SK-N-SH (cell line): ENCODE data around the gene SYNC. TPM values are rescaled to one million over a fixed set of nuclear protein-coding genes. Genes with fewer than 3 reads are reported as not detected.
"Not testable (repeated sequence)": the region's sequence is repeated elsewhere in the genome, so short reads cannot be mapped to it uniquely, and the experiment has no call there.

Experiments
- CTCF ChIA-PET: fragments of 300-600, 350-600 bp; formaldehyde crosslinking; extraction: SDS; loops from one replicate; lab custom pipeline; 2021; lab: Yijun Ruan, JAX
- POLR2A ChIA-PET: fragments of 350-600 bp; sonication (Branson Sonifier 250); formaldehyde crosslinking; extraction: SDS; loops from one replicate; lab custom pipeline; 2020; ENCODE audit warnings: antibody characterized with exemption, inconsistent platforms; lab: Yijun Ruan, JAX
- DNase-seq: peaks from one replicate; pipeline ENCODE4 v3.0.0; 2012
- H2AFZ ChIP-seq: fragments of 200-600 bp; sonication (generic); 2 replicates; pipeline ENCODE4 v1.8.1; 2016; ENCODE audit warnings: antibody characterized with exemption, mild to moderate bottlenecking, low read depth
- H3F3A ChIP-seq: fragments of 200-600 bp; sonication (generic); replicated peaks from 2 replicates; pipeline ENCODE3; 2016; ENCODE audit warnings: antibody characterized with exemption, mild to moderate bottlenecking; ENCODE audit not compliant: insufficient read depth
- H3K27ac ChIP-seq, 2 experiments: fragments of 200-500 bp in 1 of 2; fragments of 200-600 bp in 1 of 2; sonication (Bioruptor generic) in 1 of 2; sonication (generic), shearing (Covaris generic) in 1 of 2; 2 replicates each; pipeline versions ENCODE4 v1.5.1 to v1.6.1; 2014 to 2016; ENCODE audit warnings: low read depth in 2 of 2, inconsistent platforms in 1 of 2, low read length in 1 of 2, mild to moderate bottlenecking in 1 of 2, mixed read lengths in 1 of 2
- H3K27me3 ChIP-seq: fragments of 200-600 bp; sonication (generic), shearing (Covaris generic); 2 replicates; pipeline ENCODE4 v1.6.1; 2016; ENCODE audit warnings: mixed run types; ENCODE audit not compliant: insufficient read depth
- H3K36me3 ChIP-seq, 2 experiments: fragments of 200-500 bp in 1 of 2; fragments of 200-600 bp in 1 of 2; sonication (Bioruptor generic) in 1 of 2; sonication (generic) in 1 of 2; replicated peaks in 1 of 2; 2 replicates each; pipeline versions ENCODE3 to v1.5.1; 2014 to 2016; ENCODE audit warnings: low read length in 1 of 2, mild to moderate bottlenecking in 1 of 2; ENCODE audit not compliant: insufficient read depth in 2 of 2, control insufficient read depth in 1 of 2
- H3K4me1 ChIP-seq, 2 experiments: fragments of 200-500 bp in 1 of 2; fragments of 200-600 bp in 1 of 2; sonication (Bioruptor generic) in 1 of 2; sonication (generic), shearing (Covaris generic) in 1 of 2; 2 replicates each; pipeline versions ENCODE4 v1.5.1 to v1.6.1; 2014 to 2016; ENCODE audit warnings: low read depth in 1 of 2, low read length in 1 of 2, mixed run types in 1 of 2; ENCODE audit not compliant: insufficient read depth in 2 of 2, control insufficient read depth in 1 of 2
- H3K4me2 ChIP-seq: fragments of 200-600 bp; sonication (generic), shearing (Covaris generic); 2 replicates; pipeline ENCODE4 v1.6.1; 2017; ENCODE audit warnings: mixed run types
- H3K4me3 ChIP-seq, 2 experiments: fragments of 200-500 bp in 1 of 2; fragments of 200-600 bp in 1 of 2; sonication (Bioruptor generic) in 1 of 2; sonication (generic), shearing (Covaris generic) in 1 of 2; 2 replicates each; pipeline versions ENCODE4 v1.5.1 to v1.8.1; 2014 to 2016; ENCODE audit warnings: low read depth in 2 of 2, inconsistent platforms in 1 of 2, low read length in 1 of 2, mild to moderate bottlenecking in 1 of 2, mixed read lengths in 1 of 2, moderate library complexity in 1 of 2
- H3K79me2 ChIP-seq: fragments of 200-600 bp; sonication (generic); 2 replicates; pipeline ENCODE4 v1.8.1; 2017; ENCODE audit warnings: mild to moderate bottlenecking; ENCODE audit not compliant: insufficient read depth
- H3K9ac ChIP-seq: fragments of 200-600 bp; sonication (generic); 2 replicates; pipeline ENCODE4 v1.6.1; 2017; ENCODE audit warnings: mixed run types
- H3K9me2 ChIP-seq: fragments of 200-600 bp; sonication (generic); 2 replicates; pipeline ENCODE4 v1.6.1; 2017; ENCODE audit warnings: mixed run types
- H3K9me3 ChIP-seq: fragments of 200-600 bp; sonication (generic); 2 replicates; pipeline ENCODE4 v1.6.1; 2017; ENCODE audit warnings: mixed run types, mild to moderate bottlenecking, moderate library complexity
- H4K20me1 ChIP-seq: fragments of 200-600 bp; sonication (generic); 2 replicates; pipeline ENCODE4 v1.6.1; 2017; ENCODE audit warnings: mild to moderate bottlenecking, mixed run types; ENCODE audit not compliant: insufficient read depth
- EZH2phosphoT487 ChIP-seq: fragments of 200-600 bp; sonication (generic); IDR thresholded peaks from 2 replicates; pipeline ENCODE4 v1.6.1; 2017; ENCODE audit warnings: low read depth, mixed run types, mild to moderate bottlenecking, antibody characterized with exemption, moderate library complexity, borderline replicate concordance
- FOXJ3 ChIP-seq: sonication (generic); formaldehyde crosslinking; IDR thresholded peaks from 2 replicates; pipeline ENCODE4 v1.5.1; 2020; ENCODE audit warnings: mild to moderate bottlenecking, missing genetic modification reagents
- GATA2 ChIP-seq: sonication (generic); formaldehyde crosslinking; IDR thresholded peaks from 2 replicates; pipeline ENCODE4 v1.5.0; 2020; ENCODE audit warnings: mild to moderate bottlenecking, missing genetic modification reagents
- JUND ChIP-seq: IDR thresholded peaks from 2 replicates; pipeline ENCODE4 v1.4.0; 2012
- NFIC ChIP-seq: IDR thresholded peaks from 2 replicates; pipeline ENCODE4 v1.4.0; 2012; ENCODE audit warnings: borderline replicate concordance
- NRF1 ChIP-seq: IDR thresholded peaks from 2 replicates; pipeline ENCODE4 v1.6.1; 2012; ENCODE audit warnings: low read depth, mild to moderate bottlenecking, low read length
- POLR2AphosphoS5 ChIP-seq: IDR thresholded peaks from 2 replicates; pipeline ENCODE4 v1.6.1; 2012; ENCODE audit warnings: low read depth, low read length
- RAD21 ChIP-seq: IDR thresholded peaks from 2 replicates; pipeline ENCODE4 v1.6.1; 2012; ENCODE audit warnings: mild to moderate bottlenecking, low read length
- RCOR1 ChIP-seq: fragments of 150-350 bp; IDR thresholded peaks from 2 replicates; pipeline ENCODE4 v1.6.1; 2017; ENCODE audit warnings: antibody characterized with exemption, low read length
- SMC3 ChIP-seq: IDR thresholded peaks from 2 replicates; pipeline ENCODE4 v1.6.1; 2012; ENCODE audit warnings: low read depth, low read length, improper control_type of control experiment
- TAF1 ChIP-seq: IDR thresholded peaks from 2 replicates; pipeline ENCODE4 v1.6.1; 2012; ENCODE audit warnings: low read depth, mild to moderate bottlenecking, low read length, moderate library complexity, borderline replicate concordance
- TCF12 ChIP-seq: IDR thresholded peaks from 2 replicates; pipeline ENCODE4 v1.4.0; 2012
- TEAD4 ChIP-seq: IDR thresholded peaks from 2 replicates; pipeline ENCODE4 v1.4.0; 2012; ENCODE audit warnings: mild to moderate bottlenecking, borderline replicate concordance; ENCODE audit not compliant: insufficient read depth
- WGBS: methylation state at CpG from one replicate; pipeline ENCODE4 v1.1.6; 2017; ENCODE audit warnings: low lambda C conversion rate; 5-methylcytosine and 5-hydroxymethylcytosine counted together
- polyA plus RNA-seq, 3 experiments: library from polyadenylated mRNA; depleted of rRNA; stranded (reverse); fragments of >200 nt; gene quantifications; 2 replicates each; pipeline ENCODE4 v1.2.3, GENCODE V29; 2012
- TF ChIP-seq, protein P1 (sequence below): IDR thresholded peaks from 2 replicates; pipeline ENCODE4 v1.6.1; 2012; ENCODE audit warnings: mild to moderate bottlenecking, low read depth, low read length, moderate library complexity
- TF ChIP-seq, protein P2 (sequence below): fragments of 150-350 bp; IDR thresholded peaks from 2 replicates; pipeline ENCODE4 v1.6.1; 2016; ENCODE audit warnings: mild to moderate bottlenecking, low read depth, low read length
- TF ChIP-seq, protein P3 (sequence below): fragments of 200-600 bp; sonication (generic); IDR thresholded peaks from 2 replicates; pipeline ENCODE4 v1.6.1; 2017; ENCODE audit warnings: antibody characterized with exemption, mild to moderate bottlenecking, moderate library complexity
- TF ChIP-seq, protein P4 (sequence below): IDR thresholded peaks from 2 replicates; pipeline ENCODE4 v1.4.0; 2012; ENCODE audit warnings: low read depth, borderline replicate concordance
- TF ChIP-seq, protein P5 (sequence below): fragments of 150-350 bp; IDR thresholded peaks from 2 replicates; pipeline ENCODE4 v1.6.1; 2017; ENCODE audit warnings: antibody characterized with exemption, low read length, low read depth, borderline replicate concordance

Gene SYNC
- polyA plus RNA-seq, 1 of the 3 experiments (the other 2 are of a cell fraction): 25.6 TPM

DNA sequence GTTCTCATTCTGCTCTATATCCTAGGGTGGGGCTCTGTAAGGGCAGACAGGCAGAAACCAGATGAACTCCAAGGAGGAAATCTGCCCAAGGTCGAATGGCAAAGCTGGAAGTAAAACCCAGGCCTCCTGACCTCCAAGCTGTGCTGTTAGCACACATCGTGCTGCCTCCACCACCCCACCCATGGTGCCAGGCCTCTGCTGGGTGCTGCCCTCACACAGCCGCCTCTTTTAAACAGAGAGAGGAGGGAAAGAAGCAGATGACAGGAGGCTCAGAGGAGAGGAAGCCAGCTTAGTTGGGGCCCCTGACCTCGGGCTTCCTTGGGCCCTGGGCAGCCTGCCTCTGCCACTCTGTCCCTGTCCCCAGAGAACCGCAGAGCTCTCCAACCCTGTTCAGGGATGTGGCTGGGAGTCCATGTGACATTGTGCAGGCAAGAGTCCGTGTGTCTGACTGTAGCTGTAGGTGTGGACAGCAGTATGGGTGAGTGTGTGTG lies 1.1 kb downstream of the SYNC start:
- ChIA-PET CTCF (interaction anchor here (1.2 to 18.9 kb wide), 3 partner anchors 11 to 74 kb away, joined by 4 to 392 read pairs (median 74); no protein-coding TSS in a partner anchor), POLR2A (no interaction called here)
- 83% methylated on average over 5 of the region's 6 CpGs for WGBS
- H3K27ac ChIP-seq: peak overlapping the region in 1 of 2 experiments; percentile 92; a peak in 1 of 4 replicates
- H3K9ac ChIP-seq: peak overlapping the region; percentile 95
- peaks cover 50% of the 10 kb centered on the region for H3K79me2 ChIP-seq
- no peaks in the 10 kb centered on the region for H3K9me3 ChIP-seq
- peak overlapping the region; percentile 58 to 81; a peak in 3 of 4 replicates for H3K4me3 ChIP-seq
- H4K20me1 ChIP-seq: no peaks in the 10 kb centered on the region
- peaks cover 9 to 13% of the 10 kb centered on the region in 2 experiments; a peak in 3 of 4 replicates for H3K4me1 ChIP-seq
- TF ChIP-seq, protein P1, sequence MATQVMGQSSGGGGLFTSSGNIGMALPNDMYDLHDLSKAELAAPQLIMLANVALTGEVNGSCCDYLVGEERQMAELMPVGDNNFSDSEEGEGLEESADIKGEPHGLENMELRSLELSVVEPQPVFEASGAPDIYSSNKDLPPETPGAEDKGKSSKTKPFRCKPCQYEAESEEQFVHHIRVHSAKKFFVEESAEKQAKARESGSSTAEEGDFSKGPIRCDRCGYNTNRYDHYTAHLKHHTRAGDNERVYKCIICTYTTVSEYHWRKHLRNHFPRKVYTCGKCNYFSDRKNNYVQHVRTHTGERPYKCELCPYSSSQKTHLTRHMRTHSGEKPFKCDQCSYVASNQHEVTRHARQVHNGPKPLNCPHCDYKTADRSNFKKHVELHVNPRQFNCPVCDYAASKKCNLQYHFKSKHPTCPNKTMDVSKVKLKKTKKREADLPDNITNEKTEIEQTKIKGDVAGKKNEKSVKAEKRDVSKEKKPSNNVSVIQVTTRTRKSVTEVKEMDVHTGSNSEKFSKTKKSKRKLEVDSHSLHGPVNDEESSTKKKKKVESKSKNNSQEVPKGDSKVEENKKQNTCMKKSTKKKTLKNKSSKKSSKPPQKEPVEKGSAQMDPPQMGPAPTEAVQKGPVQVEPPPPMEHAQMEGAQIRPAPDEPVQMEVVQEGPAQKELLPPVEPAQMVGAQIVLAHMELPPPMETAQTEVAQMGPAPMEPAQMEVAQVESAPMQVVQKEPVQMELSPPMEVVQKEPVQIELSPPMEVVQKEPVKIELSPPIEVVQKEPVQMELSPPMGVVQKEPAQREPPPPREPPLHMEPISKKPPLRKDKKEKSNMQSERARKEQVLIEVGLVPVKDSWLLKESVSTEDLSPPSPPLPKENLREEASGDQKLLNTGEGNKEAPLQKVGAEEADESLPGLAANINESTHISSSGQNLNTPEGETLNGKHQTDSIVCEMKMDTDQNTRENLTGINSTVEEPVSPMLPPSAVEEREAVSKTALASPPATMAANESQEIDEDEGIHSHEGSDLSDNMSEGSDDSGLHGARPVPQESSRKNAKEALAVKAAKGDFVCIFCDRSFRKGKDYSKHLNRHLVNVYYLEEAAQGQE: no peak
- TF ChIP-seq NFIC: no peak
- TF ChIP-seq GATA2 (CRISPR knock-in tag): no peak
- TF ChIP-seq, protein P2, sequence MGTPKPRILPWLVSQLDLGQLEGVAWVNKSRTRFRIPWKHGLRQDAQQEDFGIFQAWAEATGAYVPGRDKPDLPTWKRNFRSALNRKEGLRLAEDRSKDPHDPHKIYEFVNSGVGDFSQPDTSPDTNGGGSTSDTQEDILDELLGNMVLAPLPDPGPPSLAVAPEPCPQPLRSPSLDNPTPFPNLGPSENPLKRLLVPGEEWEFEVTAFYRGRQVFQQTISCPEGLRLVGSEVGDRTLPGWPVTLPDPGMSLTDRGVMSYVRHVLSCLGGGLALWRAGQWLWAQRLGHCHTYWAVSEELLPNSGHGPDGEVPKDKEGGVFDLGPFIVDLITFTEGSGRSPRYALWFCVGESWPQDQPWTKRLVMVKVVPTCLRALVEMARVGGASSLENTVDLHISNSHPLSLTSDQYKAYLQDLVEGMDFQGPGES: no peak
- TF ChIP-seq TEAD4: no peak
- no peak for TF ChIP-seq EZH2phosphoT487
- no peak for TF ChIP-seq JUND
- TF ChIP-seq SMC3: no peak
- TF ChIP-seq TCF12: no peak
- no peak for TF ChIP-seq FOXJ3 (CRISPR knock-in tag)
- TF ChIP-seq, protein P3, sequence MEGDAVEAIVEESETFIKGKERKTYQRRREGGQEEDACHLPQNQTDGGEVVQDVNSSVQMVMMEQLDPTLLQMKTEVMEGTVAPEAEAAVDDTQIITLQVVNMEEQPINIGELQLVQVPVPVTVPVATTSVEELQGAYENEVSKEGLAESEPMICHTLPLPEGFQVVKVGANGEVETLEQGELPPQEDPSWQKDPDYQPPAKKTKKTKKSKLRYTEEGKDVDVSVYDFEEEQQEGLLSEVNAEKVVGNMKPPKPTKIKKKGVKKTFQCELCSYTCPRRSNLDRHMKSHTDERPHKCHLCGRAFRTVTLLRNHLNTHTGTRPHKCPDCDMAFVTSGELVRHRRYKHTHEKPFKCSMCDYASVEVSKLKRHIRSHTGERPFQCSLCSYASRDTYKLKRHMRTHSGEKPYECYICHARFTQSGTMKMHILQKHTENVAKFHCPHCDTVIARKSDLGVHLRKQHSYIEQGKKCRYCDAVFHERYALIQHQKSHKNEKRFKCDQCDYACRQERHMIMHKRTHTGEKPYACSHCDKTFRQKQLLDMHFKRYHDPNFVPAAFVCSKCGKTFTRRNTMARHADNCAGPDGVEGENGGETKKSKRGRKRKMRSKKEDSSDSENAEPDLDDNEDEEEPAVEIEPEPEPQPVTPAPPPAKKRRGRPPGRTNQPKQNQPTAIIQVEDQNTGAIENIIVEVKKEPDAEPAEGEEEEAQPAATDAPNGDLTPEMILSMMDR: no peak
- TF ChIP-seq RCOR1: no peak
- TF ChIP-seq, protein P4, sequence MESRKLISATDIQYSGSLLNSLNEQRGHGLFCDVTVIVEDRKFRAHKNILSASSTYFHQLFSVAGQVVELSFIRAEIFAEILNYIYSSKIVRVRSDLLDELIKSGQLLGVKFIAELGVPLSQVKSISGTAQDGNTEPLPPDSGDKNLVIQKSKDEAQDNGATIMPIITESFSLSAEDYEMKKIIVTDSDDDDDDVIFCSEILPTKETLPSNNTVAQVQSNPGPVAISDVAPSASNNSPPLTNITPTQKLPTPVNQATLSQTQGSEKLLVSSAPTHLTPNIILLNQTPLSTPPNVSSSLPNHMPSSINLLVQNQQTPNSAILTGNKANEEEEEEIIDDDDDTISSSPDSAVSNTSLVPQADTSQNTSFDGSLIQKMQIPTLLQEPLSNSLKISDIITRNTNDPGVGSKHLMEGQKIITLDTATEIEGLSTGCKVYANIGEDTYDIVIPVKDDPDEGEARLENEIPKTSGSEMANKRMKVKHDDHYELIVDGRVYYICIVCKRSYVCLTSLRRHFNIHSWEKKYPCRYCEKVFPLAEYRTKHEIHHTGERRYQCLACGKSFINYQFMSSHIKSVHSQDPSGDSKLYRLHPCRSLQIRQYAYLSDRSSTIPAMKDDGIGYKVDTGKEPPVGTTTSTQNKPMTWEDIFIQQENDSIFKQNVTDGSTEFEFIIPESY: no peak
- no peak for TF ChIP-seq POLR2AphosphoS5
- no peak for TF ChIP-seq RAD21
- TF ChIP-seq, protein P5, sequence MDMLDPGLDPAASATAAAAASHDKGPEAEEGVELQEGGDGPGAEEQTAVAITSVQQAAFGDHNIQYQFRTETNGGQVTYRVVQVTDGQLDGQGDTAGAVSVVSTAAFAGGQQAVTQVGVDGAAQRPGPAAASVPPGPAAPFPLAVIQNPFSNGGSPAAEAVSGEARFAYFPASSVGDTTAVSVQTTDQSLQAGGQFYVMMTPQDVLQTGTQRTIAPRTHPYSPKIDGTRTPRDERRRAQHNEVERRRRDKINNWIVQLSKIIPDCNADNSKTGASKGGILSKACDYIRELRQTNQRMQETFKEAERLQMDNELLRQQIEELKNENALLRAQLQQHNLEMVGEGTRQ: no peak
- TF ChIP-seq NRF1: no peak
- TF ChIP-seq TAF1: no peak
- H3K9me2 ChIP-seq: no peaks in the 10 kb centered on the region
- H3K36me3 ChIP-seq: no peaks in the 10 kb centered on the region
- H2AFZ ChIP-seq: no peak overlapping the region; the same call in 1 of the 2 replicates
- H3F3A ChIP-seq: peaks cover 17% of the 10 kb centered on the region
- H3K4me2 ChIP-seq: peak overlapping the region; percentile 94
- H3K27me3 ChIP-seq: no peaks in the 10 kb centered on the region
- DNase-seq: no peak

DNA sequence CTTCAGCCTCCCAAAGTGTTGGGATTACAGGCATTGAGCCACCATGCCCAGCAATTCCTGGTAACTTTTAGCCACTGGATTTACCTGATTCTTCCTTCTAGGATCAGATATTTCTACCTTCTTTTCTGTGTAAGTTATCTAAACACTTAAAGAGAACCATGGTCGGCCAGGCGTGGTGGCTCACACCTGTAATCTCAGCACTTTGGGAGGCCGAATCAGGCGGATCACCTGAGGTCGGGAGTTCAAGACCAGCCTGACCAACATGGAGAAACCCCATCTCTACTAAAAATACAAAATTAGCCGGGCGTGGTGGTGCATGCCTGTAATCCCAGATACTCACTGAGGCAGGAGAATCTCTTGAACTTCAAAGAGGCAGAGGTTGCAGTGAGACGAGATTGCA lies 5.6 kb downstream of the SYNC start:
- POLR2A ChIA-PET: interaction anchor here (0.6 kb wide), 1 partner anchor 130 kb away, joined by 6 read pairs; no protein-coding TSS in a partner anchor
- H3K79me2 ChIP-seq: peaks cover 57% of the 10 kb centered on the region

More for the DNA sequence above, 5.6 kb downstream of the SYNC start:
- WGBS: 92% methylated on average over 8 of the region's 8 CpGs
- not testable (repeated sequence) for H3K27ac ChIP-seq, H3K9me2 ChIP-seq, H3K36me3 ChIP-seq, DNase-seq, H3K9ac ChIP-seq, H3K27me3 ChIP-seq, H3F3A ChIP-seq, H3K9me3 ChIP-seq, H3K4me1 ChIP-seq, H4K20me1 ChIP-seq, H3K4me3 ChIP-seq, H3K4me2 ChIP-seq, H2AFZ ChIP-seq
- CTCF ChIA-PET: interaction anchor here (7.5 kb wide), 1 partner anchor 15 kb away, joined by 74 read pairs; no protein-coding TSS in a partner anchor
